Endothelial cell of umbilical vein (primary cell): ENCODE data around the gene TMEM151B. TPM values are rescaled to one million over a fixed set of nuclear protein-coding genes. Genes with fewer than 3 reads are reported as not detected.
A peak's percentile ranks its signal among the peaks of the same experiment; 100 is the strongest.

Experiments
- BruUV-seq: library from RNA; stranded (reverse); fragments of 400-500 nt; replicated peaks from 2 replicates; lab custom pipeline; 2021; lab: Mats Ljungman, UMichigan
- CTCF ChIA-PET: fragments of 300-600, 350-600 bp; sonication (Branson Sonifier 250); formaldehyde crosslinking; loops from one replicate; lab custom pipeline; 2021; ENCODE audit warnings: antibody characterized with exemption, inconsistent platforms; lab: Charles Lee
- POLR2A ChIA-PET: fragments of 300-600, 350-600 bp; sonication (Branson Sonifier 250); formaldehyde crosslinking; loops from one replicate; lab custom pipeline; 2021; ENCODE audit warnings: antibody characterized with exemption, inconsistent platforms; lab: Charles Lee
- DNase-seq: peaks from one replicate; pipeline ENCODE4 v3.0.0-alpha.2; 2011; ENCODE audit warnings: low read depth, low spot score
- FAIRE-seq: peaks from 2 replicates; lab custom pipeline; 2011; peaks lifted over from hg19 to GRCh38; lab: Jason Lieb, UNC
- H2AFZ ChIP-seq: 2 replicates; pipeline ENCODE4 v1.6.0; 2012; ENCODE audit warnings: low read depth, low read length, control low read depth, inconsistent platforms
- H3K27ac ChIP-seq: 2 replicates; pipeline ENCODE4 v1.5.1; 2011; ENCODE audit warnings: low read depth, mild to moderate bottlenecking, control low read depth, low read length, moderate library complexity; ENCODE audit not compliant: insufficient read depth
- H3K27me3 ChIP-seq, 2 experiments: 2 replicates each; pipeline versions ENCODE4 v1.6.0 to v1.6.1; 2011; ENCODE audit warnings: low read length in 2 of 2, mixed read lengths in 1 of 2; ENCODE audit not compliant: control insufficient read depth in 2 of 2, insufficient read depth in 2 of 2
- H3K36me3 ChIP-seq, 2 experiments: 2 replicates in 1 of 2; 3 replicates in 1 of 2; pipeline ENCODE4 v1.5.1; 2011; ENCODE audit warnings: low read length in 2 of 2, mild to moderate bottlenecking in 1 of 2, moderate library complexity in 1 of 2; ENCODE audit not compliant: control insufficient read depth in 2 of 2, insufficient read depth in 2 of 2; ENCODE audit errors: extremely low read depth in 1 of 2
- H3K4me1 ChIP-seq: 3 replicates; pipeline ENCODE4 v1.5.1; 2011; ENCODE audit warnings: mild to moderate bottlenecking, low read length; ENCODE audit not compliant: control insufficient read depth, insufficient read depth; ENCODE audit errors: extremely low read depth
- H3K4me2 ChIP-seq: 2 replicates; pipeline ENCODE4 v1.6.1; 2011; ENCODE audit warnings: low read length, control low read depth, mixed read lengths; ENCODE audit not compliant: insufficient read depth
- H3K4me3 ChIP-seq, 3 experiments: fragments of 200-600 bp in 1 of 3; sonication (generic), shearing (Covaris generic) in 1 of 3; replicated peaks in 1 of 3; 2 replicates each; pipeline ENCODE4 v1.5.1; 2011 to 2016; ENCODE audit warnings: control low read depth in 3 of 3, low read length in 3 of 3, mild to moderate bottlenecking in 2 of 3, inconsistent platforms in 1 of 3, low read depth in 1 of 3, moderate library complexity in 1 of 3; ENCODE audit not compliant: insufficient read depth in 1 of 3
- H3K79me2 ChIP-seq: 2 replicates; pipeline ENCODE4 v1.6.0; 2012; ENCODE audit warnings: low read length, inconsistent platforms; ENCODE audit not compliant: control insufficient read depth, insufficient read depth
- H3K9ac ChIP-seq: replicated peaks from 2 replicates; pipeline ENCODE3; 2011; ENCODE audit warnings: low read length, control low read depth; ENCODE audit not compliant: insufficient read depth; ENCODE audit errors: extremely low read depth
- H3K9me1 ChIP-seq: replicated peaks from 3 replicates; pipeline ENCODE4 v1.6.0; 2011; ENCODE audit warnings: mild to moderate bottlenecking, low read length; ENCODE audit not compliant: control insufficient read depth, insufficient read depth; ENCODE audit errors: extremely low read depth
- H3K9me3 ChIP-seq: replicated peaks from 2 replicates; pipeline ENCODE4 v1.5.1; 2012; ENCODE audit warnings: low read length, inconsistent platforms; ENCODE audit not compliant: control insufficient read depth, insufficient read depth
- H4K20me1 ChIP-seq: replicated peaks from 2 replicates; pipeline ENCODE3; 2011; ENCODE audit warnings: mild to moderate bottlenecking, low read length; ENCODE audit not compliant: control insufficient read depth, insufficient read depth; ENCODE audit errors: extremely low read depth
- EZH2 ChIP-seq: IDR thresholded peaks from 2 replicates; pipeline ENCODE4 v1.6.1; 2012; ENCODE audit warnings: borderline replicate concordance, low read depth, mild to moderate bottlenecking, moderate library complexity, low read length, inconsistent platforms; ENCODE audit not compliant: severe bottlenecking
- FOS ChIP-seq: IDR thresholded peaks from 2 replicates; pipeline ENCODE4 v1.6.1; 2011; ENCODE audit warnings: mild to moderate bottlenecking, low read length, moderate library complexity, borderline replicate concordance; ENCODE audit not compliant: insufficient read depth
- GATA2 ChIP-seq: IDR thresholded peaks from 2 replicates; pipeline ENCODE4 v1.7.0; 2011; ENCODE audit warnings: low read depth, mild to moderate bottlenecking, moderate library complexity, mixed read lengths, low read length; ENCODE audit not compliant: insufficient read length, insufficient read depth
- JUN ChIP-seq: IDR thresholded peaks from 2 replicates; pipeline ENCODE4 v1.6.1; 2011; ENCODE audit warnings: borderline replicate concordance, low read depth; ENCODE audit not compliant: insufficient read length, insufficient read depth
- MYC ChIP-seq: IDR thresholded peaks from one replicate; pipeline ENCODE4 v1.6.1; 2011; ENCODE audit warnings: mild to moderate bottlenecking, low read depth, low read length
- POLR2A ChIP-seq: IDR thresholded peaks from 2 replicates; pipeline ENCODE4 v1.6.1; 2012; ENCODE audit warnings: low read depth, mild to moderate bottlenecking, control low read depth, low read length
- POLR2AphosphoS5 ChIP-seq: IDR thresholded peaks from 2 replicates; pipeline ENCODE4 v1.6.1; 2012; ENCODE audit warnings: low read depth, mild to moderate bottlenecking, control low read depth, low read length, moderate library complexity; ENCODE audit not compliant: insufficient read depth
- dilution Hi-C: fragments of 300-500 bp; cut with MboI; formaldehyde crosslinking; loops from one replicate; pipeline ENCODE4 v1.15.0; 2019; ENCODE audit warnings: low sequenced_read_pairs; ENCODE audit not compliant: extremely low pct_ligation_motif_present
- intact Hi-C: fragments of 100-400 bp; cut with micrococcal nuclease; formaldehyde crosslinking; loops from one replicate; pipeline ENCODE4 v1.10.0; 2022
- polyA plus RNA-seq, 4 experiments: library from polyadenylated mRNA; depleted of rRNA in 3 of 4; stranded (reverse) in 3 of 4; unstranded in 1 of 4; fragments of >200 nt; gene quantifications; 2 replicates each; pipeline versions ENCODE4 v1.2.1 to v1.2.3, GENCODE V29; 2011 to 2012; ENCODE audit warnings: missing spikeins in 1 of 4
- total RNA-seq: library from RNA; stranded (reverse); gene quantifications from 2 replicates; pipeline ENCODE4 v1.2.3, GENCODE V29; 2021
- TF ChIP-seq, protein P1 (sequence below), 2 donors: IDR thresholded peaks; 1 replicate in 1 of 2; 2 replicates in 1 of 2; pipeline ENCODE4 v1.5.1; 2011; ENCODE audit warnings: low read length in 2 of 2, mild to moderate bottlenecking in 2 of 2, moderate library complexity in 2 of 2, control low read depth in 1 of 2, inconsistent platforms in 1 of 2, low read depth in 1 of 2; ENCODE audit not compliant: insufficient read depth in 1 of 2; ENCODE audit errors: extremely low read depth in 1 of 2
- TF ChIP-seq, protein P2 (sequence below): IDR thresholded peaks from 2 replicates; pipeline ENCODE4 v1.6.1; 2011; ENCODE audit not compliant: insufficient read depth, insufficient read length

TMEM151B gene
- total and polyA plus RNA-seq, 2 donors (not counting 3 experiments of a cell fraction or from before 2014, with no cell fraction given) = 0.03 to 0.07 TPM

DNA sequence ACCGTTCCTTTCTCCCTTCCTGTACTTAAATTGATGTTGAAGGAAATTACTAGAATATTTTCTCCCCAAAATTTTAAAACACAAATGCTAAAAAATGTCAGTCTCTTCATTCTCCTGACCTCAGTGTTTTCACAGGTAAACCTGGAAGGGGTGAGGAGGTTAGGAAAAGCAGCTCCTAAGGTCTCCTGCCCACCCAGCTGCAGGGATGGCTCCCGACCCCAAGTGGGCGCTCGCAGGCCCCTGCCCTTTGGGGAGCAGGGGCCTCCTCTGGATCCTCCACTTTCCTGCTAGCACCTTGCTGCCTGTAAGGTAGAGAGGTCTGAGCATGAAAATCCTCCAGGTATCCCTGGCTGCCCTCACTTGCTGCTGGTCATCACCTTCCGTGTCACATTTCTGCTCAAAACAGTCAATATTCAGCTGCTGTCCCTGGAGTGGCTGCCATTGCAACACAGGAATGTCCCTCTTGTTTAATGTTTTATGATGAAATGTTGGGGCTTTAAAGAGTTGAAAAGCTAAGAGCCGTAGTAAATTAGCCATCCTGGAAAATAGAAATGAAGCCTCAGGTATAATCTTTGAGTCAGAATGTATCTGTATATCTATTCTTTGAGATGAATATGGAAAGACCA is 34.2 kb upstream of the TMEM151B start:
- FAIRE-seq = peak; percentile 70
- dilution Hi-C loops = loop anchor here (10.0 kb wide), 1 partner anchor 131 kb away; no protein-coding TSS in a partner anchor
- intact Hi-C loops = no loop called here
- POLR2A ChIA-PET = interaction anchor here (1.0 to 1.1 kb wide), 2 partner anchors 11 to 12 kb away, joined by 4 read pairs; partner anchors contain the start of gene HSP90AB1
- CTCF ChIA-PET = interaction anchor here (3.9 to 7.2 kb wide), 2 partner anchors 12 to 61 kb away, joined by 55 to 148 read pairs; partner anchors contain the start of gene SLC29A1
- no peak for DNase-seq
- TF ChIP-seq POLR2A (no peak), EZH2 (no peak), GATA2 (no peak), FOS (no peak), JUN (no peak), POLR2AphosphoS5 (no peak), MYC (no peak)
- TF ChIP-seq, protein P1, sequence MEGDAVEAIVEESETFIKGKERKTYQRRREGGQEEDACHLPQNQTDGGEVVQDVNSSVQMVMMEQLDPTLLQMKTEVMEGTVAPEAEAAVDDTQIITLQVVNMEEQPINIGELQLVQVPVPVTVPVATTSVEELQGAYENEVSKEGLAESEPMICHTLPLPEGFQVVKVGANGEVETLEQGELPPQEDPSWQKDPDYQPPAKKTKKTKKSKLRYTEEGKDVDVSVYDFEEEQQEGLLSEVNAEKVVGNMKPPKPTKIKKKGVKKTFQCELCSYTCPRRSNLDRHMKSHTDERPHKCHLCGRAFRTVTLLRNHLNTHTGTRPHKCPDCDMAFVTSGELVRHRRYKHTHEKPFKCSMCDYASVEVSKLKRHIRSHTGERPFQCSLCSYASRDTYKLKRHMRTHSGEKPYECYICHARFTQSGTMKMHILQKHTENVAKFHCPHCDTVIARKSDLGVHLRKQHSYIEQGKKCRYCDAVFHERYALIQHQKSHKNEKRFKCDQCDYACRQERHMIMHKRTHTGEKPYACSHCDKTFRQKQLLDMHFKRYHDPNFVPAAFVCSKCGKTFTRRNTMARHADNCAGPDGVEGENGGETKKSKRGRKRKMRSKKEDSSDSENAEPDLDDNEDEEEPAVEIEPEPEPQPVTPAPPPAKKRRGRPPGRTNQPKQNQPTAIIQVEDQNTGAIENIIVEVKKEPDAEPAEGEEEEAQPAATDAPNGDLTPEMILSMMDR (IDR thresholded peaks at IDR 0.05; ENCODE audit: extremely low read depth in 1 of 2, insufficient read depth in 1 of 2, low read depth in 1 of 2, low read length in 2 of 2) = no peak
- TF ChIP-seq, protein P2, sequence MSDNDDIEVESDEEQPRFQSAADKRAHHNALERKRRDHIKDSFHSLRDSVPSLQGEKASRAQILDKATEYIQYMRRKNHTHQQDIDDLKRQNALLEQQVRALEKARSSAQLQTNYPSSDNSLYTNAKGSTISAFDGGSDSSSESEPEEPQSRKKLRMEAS = no peak
- Histone ChIP-seq H3K4me1 (peaks cover 41% of the 10 kb centered on the region), H3K9ac (no peak overlapping the region), H3K27ac (no peak overlapping the region), H3K79me2 (no peaks in the 10 kb centered on the region), H2AFZ (no peak overlapping the region), H3K4me3 (no peak overlapping the region), H3K4me2 (no peak overlapping the region), H3K27me3 (no peaks in the 10 kb centered on the region), H3K9me1 (no peaks in the 10 kb centered on the region), H3K9me3 (no peaks in the 10 kb centered on the region), H3K36me3 (peaks cover 16 to 26% of the 10 kb centered on the region in 2 experiments), H4K20me1 (no peaks in the 10 kb centered on the region)
- no TSS peak for BruUV-seq
